ENCODE measurements around the gene ARCN1.

Gene ARCN1

GRCh38 chr11:118621784-118622375 lies 49.7 kb downstream of the ARCN1 start:
- no peak for DNase-seq

GRCh38 chr11:118622376-118623268 lies 50.4 kb downstream of the ARCN1 start:
- peak; percentile 25 to 65 (median 40) for DNase-seq

GRCh38 chr11:118623269-118623655 lies 51.1 kb downstream of the ARCN1 start:
- no peak for DNase-seq

- DNase-seq: no peak
These were observed 53.0 kb downstream of the ARCN1 start for GRCh38 chr11:118625036-118625690.

- DNase-seq: no peak
These were observed 53.8 kb downstream of the ARCN1 start for GRCh38 chr11:118625976-118626375.

GRCh38 chr11:118627566-118627965 lies 55.4 kb downstream of the ARCN1 start:
- no peak for DNase-seq

- DNase-seq: no peak
These were observed 55.8 kb downstream of the ARCN1 start for GRCh38 chr11:118628031-118628430.

GRCh38 chr11:118628432-118628831 lies 56.2 kb downstream of the ARCN1 start:
- no peak for DNase-seq

- DNase-seq: no peak
These were observed 56.8 kb downstream of the ARCN1 start for GRCh38 chr11:118628861-118629549.

GRCh38 chr11:118629761-118630661 lies 57.8 kb downstream of the ARCN1 start:
- DNase-seq: no peak

- no peak for DNase-seq
These were observed 59.1 kb downstream of the ARCN1 start for GRCh38 chr11:118631142-118631909.

GRCh38 chr11:118632577-118633318 lies 60.5 kb downstream of the ARCN1 start:
- no peak for DNase-seq

GRCh38 chr11:118633319-118633690 lies 61.1 kb downstream of the ARCN1 start:
- DNase-seq: no peak

- no peak for DNase-seq
These were observed 61.8 kb downstream of the ARCN1 start for GRCh38 chr11:118633979-118634378.

- no peak for DNase-seq
These were observed 62.4 kb downstream of the ARCN1 start for GRCh38 chr11:118634431-118635236.

- no peak for DNase-seq
These were observed 63.0 kb downstream of the ARCN1 start for GRCh38 chr11:118635237-118635591.

GRCh38 chr11:118635642-118636041 lies 63.4 kb downstream of the ARCN1 start:
- DNase-seq: no peak

GRCh38 chr11:118636569-118637290 lies 64.5 kb downstream of the ARCN1 start:
- no peak for DNase-seq

GRCh38 chr11:118638726-118639125 lies 66.5 kb downstream of the ARCN1 start:
- no peak for DNase-seq

Data from suppressor macrophage (primary cell).